NOMO-1 treated with dmso at 0.1 percent for 144 hours (cell line): Measurements from ENCODE around the gene CELF5.
A peak's percentile ranks its signal among the peaks of the same experiment; 100 is the strongest.
"Not testable (repeated sequence)": the region's sequence is repeated elsewhere in the genome, so short reads cannot be mapped to it uniquely, and the experiment has no call there.

Experiments
- DNase-seq: peaks from one replicate; lab custom pipeline; 2025; ENCODE audit not compliant: unreplicated experiment; lab: John Stamatoyannopoulos, UW

The CELF5 gene

GRCh38 chr19:3340340-3340739, 115.9 kb downstream of the CELF5 start:
- no peak for DNase-seq

DNA sequence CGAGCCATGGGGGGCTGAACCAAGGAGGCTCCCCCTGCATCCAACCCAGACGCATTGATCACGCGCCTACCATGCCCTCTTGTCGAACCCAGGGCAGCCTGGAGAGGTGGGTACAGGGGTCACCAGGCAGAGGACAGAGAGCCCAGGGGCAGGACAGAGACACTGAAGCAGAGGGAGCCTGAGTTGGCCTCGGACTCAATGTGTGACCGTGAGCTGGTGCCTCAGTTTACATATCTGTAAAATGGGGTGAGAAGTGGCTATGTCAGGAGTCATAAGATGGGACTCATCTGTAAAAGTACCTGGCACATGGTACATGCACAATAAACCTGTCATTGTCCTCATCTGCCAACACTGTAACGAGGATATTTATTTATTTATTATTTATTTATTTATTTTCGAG, 117.8 kb downstream of the CELF5 start:
- no peak for DNase-seq

- DNase-seq = not testable (repeated sequence)
Measured at GRCh38 chr19:3342962-3343361, 118.5 kb downstream of the CELF5 start.

DNA sequence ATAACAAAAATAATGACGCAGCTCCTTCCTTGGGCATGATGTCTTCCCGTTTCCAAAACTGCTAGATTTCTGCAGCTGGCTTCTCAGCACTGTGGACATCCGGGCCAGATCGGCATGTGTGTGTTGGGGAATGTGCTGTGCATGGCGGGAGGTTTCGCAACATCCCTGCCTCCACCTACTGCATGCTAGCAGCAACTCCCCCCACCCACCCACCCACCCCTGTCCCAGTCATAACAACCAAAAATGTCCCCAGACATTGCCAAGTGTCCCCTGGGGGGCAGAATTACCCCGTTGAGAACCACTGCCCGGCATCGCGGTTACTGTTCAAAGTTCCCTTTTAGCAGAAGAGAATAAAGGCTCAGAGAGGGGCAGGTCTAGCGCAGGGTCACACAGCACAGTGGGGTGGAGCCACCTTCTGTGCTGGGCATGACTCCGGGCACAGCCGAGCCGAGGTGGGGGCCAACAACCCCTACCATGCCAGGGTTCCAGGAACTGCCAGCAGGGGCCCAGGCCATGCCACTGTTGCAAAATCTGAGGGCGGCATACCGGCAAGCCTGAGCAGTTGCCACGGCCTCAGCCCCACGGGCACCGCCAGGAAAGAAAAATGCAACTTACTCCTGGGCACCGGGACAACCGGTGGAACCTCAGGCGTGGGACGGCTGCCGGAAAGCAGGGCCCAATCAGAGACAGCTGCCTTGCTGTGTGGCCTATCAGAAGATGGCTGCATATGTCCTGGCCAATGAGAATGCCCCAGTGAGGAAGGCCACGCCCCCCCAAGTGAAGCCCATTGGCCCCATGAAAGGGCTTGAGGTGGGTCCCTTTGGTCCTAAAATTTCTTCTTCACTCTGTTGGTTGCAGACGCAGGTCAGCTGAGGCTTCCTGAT, 119.4 kb downstream of the CELF5 start:
- peak; percentile 89 for DNase-seq

- DNase-seq = no peak
Measured at GRCh38 chr19:3344608-3345598, 120.4 kb downstream of the CELF5 start.

- no peak for DNase-seq
Measured at GRCh38 chr19:3345850-3346460, 121.5 kb downstream of the CELF5 start.
